ENCODE measurements around the gene PI4KA. TPM values are rescaled to one million over a fixed set of nuclear protein-coding genes. Genes with fewer than 3 reads are reported as not detected.

The PI4KA gene
- total and polyA plus RNA-seq, 2 experiments from 2014 or later: 83.7 to 85.2 TPM

DNA sequence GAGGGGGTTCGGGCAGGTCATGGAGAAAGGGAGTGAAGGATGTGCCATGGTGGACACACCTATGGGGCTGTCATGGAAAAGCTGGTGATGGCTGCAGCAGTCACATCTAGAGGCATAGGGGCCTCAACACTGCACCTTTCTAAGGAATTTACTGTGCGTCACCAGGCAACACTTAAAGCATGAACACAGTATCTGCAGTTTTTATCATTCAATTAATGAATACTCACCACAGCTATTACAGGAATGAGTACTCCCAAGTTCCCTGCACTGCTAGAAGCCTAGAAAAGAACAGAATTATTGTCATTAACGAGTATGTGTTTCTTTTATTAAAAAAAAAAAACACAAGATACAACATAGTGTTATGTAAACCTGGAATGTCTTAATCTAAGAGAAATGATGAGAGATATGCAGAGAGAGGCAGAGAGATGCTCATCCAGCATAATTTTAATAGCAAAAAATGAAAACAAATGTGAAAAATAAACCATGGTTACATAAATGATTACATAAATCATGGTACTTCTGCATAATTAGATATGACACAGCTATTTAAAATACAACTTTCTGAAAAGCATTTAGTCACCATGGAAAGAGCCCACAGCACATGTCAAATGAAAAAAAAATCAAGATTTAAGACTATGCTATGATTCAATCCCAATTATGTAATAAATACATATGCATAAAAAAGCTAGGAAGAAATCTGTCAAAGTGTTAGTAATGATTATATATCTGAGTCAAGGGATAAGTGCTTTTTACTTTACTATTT is 65.5 kb downstream of the PI4KA start:
- H3K4me3 ChIP-seq: no peak overlapping the region
- peak in 1 of 2 donors; percentile 35 for DNase-seq (ENCODE audit: low read depth in 1 of 2, low spot score in 1 of 2)
- H3K4me1 ChIP-seq (ENCODE audit: low read depth): peaks cover 16% of the 10 kb centered on the region
- H3K27me3 ChIP-seq: no peaks in the 10 kb centered on the region
- peaks cover 4% of the 10 kb centered on the region for H3K36me3 ChIP-seq
- H3K9me3 ChIP-seq (ENCODE audit: low read depth): no peaks in the 10 kb centered on the region
- TF ChIP-seq, protein P1, sequence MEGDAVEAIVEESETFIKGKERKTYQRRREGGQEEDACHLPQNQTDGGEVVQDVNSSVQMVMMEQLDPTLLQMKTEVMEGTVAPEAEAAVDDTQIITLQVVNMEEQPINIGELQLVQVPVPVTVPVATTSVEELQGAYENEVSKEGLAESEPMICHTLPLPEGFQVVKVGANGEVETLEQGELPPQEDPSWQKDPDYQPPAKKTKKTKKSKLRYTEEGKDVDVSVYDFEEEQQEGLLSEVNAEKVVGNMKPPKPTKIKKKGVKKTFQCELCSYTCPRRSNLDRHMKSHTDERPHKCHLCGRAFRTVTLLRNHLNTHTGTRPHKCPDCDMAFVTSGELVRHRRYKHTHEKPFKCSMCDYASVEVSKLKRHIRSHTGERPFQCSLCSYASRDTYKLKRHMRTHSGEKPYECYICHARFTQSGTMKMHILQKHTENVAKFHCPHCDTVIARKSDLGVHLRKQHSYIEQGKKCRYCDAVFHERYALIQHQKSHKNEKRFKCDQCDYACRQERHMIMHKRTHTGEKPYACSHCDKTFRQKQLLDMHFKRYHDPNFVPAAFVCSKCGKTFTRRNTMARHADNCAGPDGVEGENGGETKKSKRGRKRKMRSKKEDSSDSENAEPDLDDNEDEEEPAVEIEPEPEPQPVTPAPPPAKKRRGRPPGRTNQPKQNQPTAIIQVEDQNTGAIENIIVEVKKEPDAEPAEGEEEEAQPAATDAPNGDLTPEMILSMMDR (IDR thresholded peaks at IDR 0.05; ENCODE audit: low read depth, low read length): no peak
- no peak overlapping the region for H3K27ac ChIP-seq

DNA sequence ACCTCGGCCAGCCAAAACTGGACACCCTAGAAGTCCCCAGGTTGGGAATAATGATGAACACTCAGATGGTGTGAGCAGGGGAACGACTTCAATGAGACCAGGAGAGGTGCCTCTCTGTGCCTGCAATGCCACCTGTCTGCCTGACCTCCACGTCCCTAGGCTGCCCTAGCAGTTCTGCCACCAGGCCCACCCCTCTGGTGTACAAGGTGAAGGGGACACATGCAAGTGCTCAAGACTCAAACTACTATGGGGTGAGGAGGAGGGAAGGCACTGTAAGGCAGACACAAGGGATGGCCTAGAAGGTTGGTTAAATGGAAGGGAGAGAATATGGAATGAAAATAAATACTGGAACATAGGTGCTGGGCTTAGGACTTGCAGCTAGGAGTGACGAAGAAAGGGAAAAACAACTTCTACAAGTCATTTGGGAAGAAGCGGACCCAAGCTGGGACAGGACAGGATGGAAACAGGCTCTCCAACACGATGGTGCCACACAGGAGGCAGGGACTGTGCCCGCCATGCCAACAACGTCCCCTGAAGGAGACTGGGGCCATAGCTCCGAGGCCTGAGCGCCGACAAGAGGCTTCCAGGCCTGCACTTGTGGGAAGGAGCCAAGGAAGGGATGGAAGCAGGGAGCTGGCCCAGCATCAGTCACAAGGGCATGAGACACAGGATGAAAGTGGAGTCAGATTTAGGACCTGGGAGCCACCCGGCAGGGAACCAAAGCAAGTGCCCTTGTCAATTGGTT is 66.2 kb downstream of the PI4KA start:
- no peak for DNase-seq (ENCODE audit: low read depth in 1 of 2, low spot score in 1 of 2)
- no peak overlapping the region for H3K4me3 ChIP-seq
- no peaks in the 10 kb centered on the region for H3K36me3 ChIP-seq
- H3K9me3 ChIP-seq (ENCODE audit: low read depth): no peaks in the 10 kb centered on the region
- TF ChIP-seq, protein P1 (IDR thresholded peaks at IDR 0.05; ENCODE audit: low read depth, low read length): no peak
- peaks cover 24% of the 10 kb centered on the region for H3K4me1 ChIP-seq (ENCODE audit: low read depth)
- no peak overlapping the region for H3K27ac ChIP-seq
- no peaks in the 10 kb centered on the region for H3K27me3 ChIP-seq

DNA sequence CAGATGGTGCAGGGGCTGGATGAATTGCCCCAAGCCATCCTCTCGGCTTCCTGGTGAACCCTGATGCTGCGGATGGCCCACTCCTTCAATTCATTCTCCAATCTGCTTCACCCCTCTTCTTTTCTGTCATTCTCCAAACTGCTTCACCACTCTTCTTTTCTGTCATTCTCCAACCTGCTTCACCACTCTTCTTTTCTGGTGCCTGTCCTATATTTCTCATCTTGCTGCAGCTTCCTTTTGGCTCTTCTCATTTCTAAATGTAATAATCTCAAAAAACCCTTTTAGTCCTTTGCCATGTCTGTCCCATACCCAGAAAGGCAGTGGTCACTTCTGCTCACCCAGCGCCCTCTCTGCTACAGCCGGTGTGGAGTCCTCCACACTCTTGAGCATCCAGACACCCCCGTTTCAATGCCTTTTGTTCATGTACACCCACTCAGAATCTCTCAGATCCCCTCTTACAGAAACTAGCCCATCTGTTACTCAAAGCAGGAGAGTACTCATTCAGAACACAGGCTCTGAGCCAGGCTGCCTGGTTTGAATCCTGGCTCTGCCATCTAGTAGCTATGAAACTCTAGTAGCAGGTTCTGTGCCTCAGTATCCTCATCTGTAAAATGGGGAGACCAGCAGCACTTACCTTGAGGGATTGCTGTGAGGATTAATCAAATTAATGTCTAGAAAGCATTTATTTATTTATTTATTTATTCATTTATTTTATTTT is 69.8 kb downstream of the PI4KA start:
- Histone ChIP-seq H3K4me1 (ENCODE audit: low read depth) (peaks cover 38% of the 10 kb centered on the region), H3K27me3 (no peaks in the 10 kb centered on the region), H3K27ac (no peak overlapping the region), H3K9me3 (ENCODE audit: low read depth) (no peaks in the 10 kb centered on the region), H3K4me3 (no peak overlapping the region), H3K36me3 (no peaks in the 10 kb centered on the region)
- DNase-seq (ENCODE audit: low read depth in 1 of 2, low spot score in 1 of 2): no peak
- TF ChIP-seq, protein P1 (IDR thresholded peaks at IDR 0.05; ENCODE audit: low read depth, low read length): no peak

DNA sequence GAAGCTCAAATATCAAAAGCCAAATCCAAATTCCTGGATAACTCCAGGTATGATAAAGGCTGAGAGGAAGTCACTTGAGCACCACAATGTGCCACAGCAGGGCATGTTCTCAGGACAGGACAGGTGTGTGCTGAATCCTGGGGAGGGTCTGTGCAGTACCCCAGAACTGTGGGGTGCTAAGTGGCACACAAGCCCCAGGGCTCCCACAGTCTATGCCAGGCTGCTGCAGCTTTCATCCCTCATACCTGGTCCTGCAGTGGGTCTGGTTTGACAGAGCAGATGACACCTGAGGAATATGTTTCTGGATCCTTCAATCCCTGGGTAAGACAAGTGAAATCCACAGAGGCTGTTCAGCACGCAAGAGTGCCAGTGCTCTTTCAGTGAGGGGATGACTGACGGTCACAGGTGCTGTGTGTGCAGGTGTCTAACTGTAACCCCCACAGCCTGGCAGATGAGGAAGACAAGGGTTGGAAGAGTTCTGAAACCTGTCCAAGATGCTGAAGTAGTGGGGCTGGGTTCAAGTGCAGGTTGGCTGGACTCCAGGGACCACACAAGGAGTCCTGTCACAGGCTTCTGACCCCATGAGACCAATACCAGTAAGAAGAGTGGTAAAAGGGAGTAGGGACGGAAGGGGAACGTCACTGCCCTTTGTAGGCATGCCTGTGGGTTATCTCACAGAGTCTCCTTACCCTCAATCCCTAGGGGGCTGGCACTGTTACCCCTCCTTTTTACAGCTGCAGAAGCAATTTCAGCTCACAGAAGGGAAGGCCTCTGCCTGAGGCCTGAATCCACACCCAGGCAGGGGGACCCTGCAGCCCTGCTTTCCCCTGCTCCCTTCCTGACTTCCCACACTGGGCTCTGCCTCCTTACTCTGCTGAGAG is 70.6 kb downstream of the PI4KA start:
- peak overlapping the region; percentile 82 for H3K27ac ChIP-seq

More for the DNA sequence above, 70.6 kb downstream of the PI4KA start:
- TF ChIP-seq, protein P1 (IDR thresholded peaks at IDR 0.05; ENCODE audit: low read depth, low read length): no peak
- no peaks in the 10 kb centered on the region for H3K9me3 ChIP-seq (ENCODE audit: low read depth)
- no peaks in the 10 kb centered on the region for H3K27me3 ChIP-seq
- peaks cover 42% of the 10 kb centered on the region for H3K4me1 ChIP-seq (ENCODE audit: low read depth)
- H3K4me3 ChIP-seq: no peak overlapping the region
- DNase-seq (ENCODE audit: low read depth in 1 of 2, low spot score in 1 of 2): peak in 1 of 2 donors; percentile 27
- H3K36me3 ChIP-seq: no peaks in the 10 kb centered on the region

All from cardiac muscle cell (in vitro differentiated cells and primary cell).